Skeletal muscle satellite cell (primary cell): ENCODE data around the gene UBXN10. TPM values are rescaled to one million over a fixed set of nuclear protein-coding genes. Genes with fewer than 3 reads are reported as not detected.

Experiments used
- H3K27me3 ChIP-seq: 2 replicates; pipeline ENCODE4 v1.7.0; 2013; ENCODE audit warnings: low read length; ENCODE audit not compliant: control insufficient read depth, insufficient read depth
- H3K36me3 ChIP-seq: 2 replicates; pipeline ENCODE4 v1.7.0; 2013; ENCODE audit warnings: mild to moderate bottlenecking, control low read depth, low read length; ENCODE audit not compliant: insufficient read depth
- H3K4me1 ChIP-seq: 2 replicates; pipeline ENCODE4 v1.7.0; 2013; ENCODE audit warnings: low read length; ENCODE audit not compliant: control insufficient read depth, insufficient read depth
- H3K4me2 ChIP-seq: 2 replicates; pipeline ENCODE4 v1.7.0; 2013; ENCODE audit warnings: mild to moderate bottlenecking, low read length
- H3K4me3 ChIP-seq: 2 replicates; pipeline ENCODE4 v1.7.0; 2013; ENCODE audit warnings: low read length
- H3K9ac ChIP-seq: 2 replicates; pipeline ENCODE4 v1.7.0; 2013; ENCODE audit warnings: mild to moderate bottlenecking, low read depth, low read length, moderate library complexity
- H3K9me3 ChIP-seq: replicated peaks from 2 replicates; pipeline ENCODE4 v1.7.0; 2013; ENCODE audit warnings: mild to moderate bottlenecking, control low read depth, low read length
- total RNA-seq: library from RNA; depleted of rRNA; stranded (reverse); fragments of >200 nt; gene quantifications from 2 replicates; pipeline ENCODE4 v1.2.3, GENCODE V29; 2012; rRNA removed

The UBXN10 gene, protein sequence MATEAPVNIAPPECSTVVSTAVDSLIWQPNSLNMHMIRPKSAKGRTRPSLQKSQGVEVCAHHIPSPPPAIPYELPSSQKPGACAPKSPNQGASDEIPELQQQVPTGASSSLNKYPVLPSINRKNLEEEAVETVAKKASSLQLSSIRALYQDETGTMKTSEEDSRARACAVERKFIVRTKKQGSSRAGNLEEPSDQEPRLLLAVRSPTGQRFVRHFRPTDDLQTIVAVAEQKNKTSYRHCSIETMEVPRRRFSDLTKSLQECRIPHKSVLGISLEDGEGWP
- not detected in 2 replicates for total RNA-seq

DNA sequence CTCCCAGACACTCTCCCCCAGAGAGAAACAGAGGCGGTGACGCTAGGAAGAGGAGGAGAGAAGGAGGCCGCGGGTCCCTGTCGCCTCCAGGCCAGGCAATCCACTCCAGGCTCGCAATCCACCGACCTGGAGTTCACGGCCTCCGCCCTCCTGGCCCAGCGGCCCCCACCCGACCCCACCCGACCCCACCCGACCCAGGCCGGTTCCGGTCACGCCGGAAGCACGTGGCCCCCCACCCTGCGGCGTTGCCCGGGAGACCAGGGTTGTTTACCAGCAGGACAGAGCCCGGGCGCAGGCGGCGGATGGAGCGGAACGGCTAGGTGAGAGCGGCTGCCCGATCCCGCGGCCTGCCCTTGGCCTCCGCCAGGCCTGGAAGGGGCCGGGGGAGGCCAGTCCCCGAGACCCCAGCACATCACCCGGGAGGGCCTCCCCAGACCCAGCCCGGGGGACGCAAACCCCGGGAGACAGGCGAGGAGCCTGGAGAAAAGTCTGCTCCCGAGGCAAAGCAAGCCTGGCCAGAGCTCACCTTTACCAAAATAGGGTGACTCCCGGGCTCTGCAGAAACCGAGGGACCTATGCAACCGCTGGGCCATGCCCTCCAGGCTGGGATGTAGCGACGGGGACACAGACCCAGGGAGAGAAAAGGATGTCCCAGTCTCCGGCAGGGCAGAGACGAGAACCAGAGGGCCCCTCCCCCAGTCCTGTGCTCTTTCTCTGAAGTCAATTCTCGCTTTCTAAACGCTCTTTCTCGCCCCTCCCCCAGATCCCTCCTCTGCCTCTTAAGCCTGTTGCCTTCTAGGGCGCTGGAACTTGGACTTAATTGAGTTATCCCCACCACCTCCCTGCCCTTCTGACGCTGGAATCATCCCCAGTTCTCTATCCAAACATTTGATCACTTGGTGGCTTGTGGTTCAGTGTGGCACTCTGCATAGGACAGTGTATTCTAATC lies at the start of gene UBXN10, which contains the start of gene PLA2G2C:
TSS of gene UBXN10 (plus strand) at position 263 of the 949 bp plus-strand sequence. CDS start 4,466 bp downstream, outside the sequence.
TSS of gene PLA2G2C (minus strand) at position 685 of the 949 bp plus-strand sequence. CDS start 9,155 bp downstream, outside the sequence.
- H3K27me3 ChIP-seq: peaks cover 85% of the 10 kb centered on the region
- no peaks in the 10 kb centered on the region for H3K36me3 ChIP-seq
- no peak within 1 kb of the TSS for H3K4me2 ChIP-seq
- no peaks in the 10 kb centered on the region for H3K4me1 ChIP-seq
- H3K9me3 ChIP-seq: no peaks in the 10 kb centered on the region
- H3K9ac ChIP-seq: no peak within 1 kb of the TSS
- no peak within 1 kb of the TSS for H3K4me3 ChIP-seq

DNA sequence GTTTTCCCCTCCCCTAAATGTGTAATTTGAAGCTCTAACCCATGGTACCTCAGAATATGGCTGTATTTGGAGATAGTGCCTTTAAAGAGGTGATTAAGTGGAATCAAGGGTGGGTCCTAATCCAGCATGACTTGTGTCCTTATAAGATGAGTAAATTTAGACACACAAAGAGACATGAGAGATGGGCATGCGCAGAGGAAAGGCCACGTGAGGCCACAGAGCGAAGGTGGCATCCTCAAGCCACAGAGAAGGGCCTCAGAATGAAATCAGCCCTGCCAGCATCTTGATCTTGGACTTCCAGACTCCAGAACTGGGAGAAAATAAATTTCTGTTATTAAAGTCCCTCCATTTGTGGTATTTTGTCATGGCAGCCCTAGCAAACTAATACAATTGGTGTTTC lies 49.6 kb upstream of the UBXN10 start:
- Histone ChIP-seq H3K9me3 (no peaks in the 10 kb centered on the region), H3K4me2 (no peak overlapping the region), H3K36me3 (no peaks in the 10 kb centered on the region), H3K27me3 (peaks cover 8% of the 10 kb centered on the region), H3K4me1 (no peaks in the 10 kb centered on the region), H3K4me3 (no peak overlapping the region), H3K9ac (no peak overlapping the region)

DNA sequence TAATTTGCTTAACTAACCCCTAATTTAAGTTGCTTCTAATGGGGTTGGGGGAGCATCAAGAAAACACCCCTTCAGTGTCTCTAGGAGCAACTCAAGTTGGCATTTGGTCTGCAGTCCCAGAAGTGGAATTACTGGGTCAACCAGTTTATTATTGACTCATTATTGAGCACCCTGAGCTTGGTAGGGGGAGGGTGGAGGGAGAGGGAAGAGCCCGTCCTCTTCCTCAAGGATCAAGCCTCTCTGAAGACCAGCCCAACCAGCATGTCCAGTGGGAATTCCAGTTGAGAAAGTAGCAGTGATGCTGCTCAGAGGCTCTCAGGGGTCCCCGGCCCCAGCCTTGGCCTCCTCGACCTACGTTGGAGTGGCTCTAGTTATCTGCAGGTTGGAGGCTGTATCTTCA lies 48.8 kb upstream of the UBXN10 start:
- Histone ChIP-seq H3K4me2 (no peak overlapping the region), H3K4me1 (no peaks in the 10 kb centered on the region), H3K9me3 (no peaks in the 10 kb centered on the region), H3K9ac (no peak overlapping the region), H3K36me3 (no peaks in the 10 kb centered on the region), H3K27me3 (peaks cover 8% of the 10 kb centered on the region), H3K4me3 (no peak overlapping the region)

DNA sequence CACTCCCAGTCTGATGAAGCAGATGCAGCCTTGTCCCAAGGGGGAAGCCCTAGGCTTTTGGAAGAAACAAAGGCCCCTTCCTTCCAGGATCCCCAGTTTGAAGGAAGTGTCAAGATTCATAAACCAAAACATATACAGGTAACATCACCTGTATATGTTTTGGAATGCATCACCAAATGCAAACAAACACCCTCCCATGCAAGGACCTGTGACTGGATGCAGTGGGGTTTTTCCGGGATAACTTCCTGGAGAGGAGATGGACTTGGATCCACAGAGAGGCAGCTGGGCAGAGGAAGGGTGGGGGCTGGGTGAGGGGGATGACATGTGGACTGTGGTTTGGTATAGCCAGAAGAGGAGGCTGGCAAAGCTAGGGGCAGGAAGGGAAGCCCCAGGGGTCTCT lies 48.3 kb upstream of the UBXN10 start:
- Histone ChIP-seq H3K4me2 (no peak overlapping the region), H3K9me3 (no peaks in the 10 kb centered on the region), H3K4me1 (no peaks in the 10 kb centered on the region), H3K4me3 (no peak overlapping the region), H3K36me3 (no peaks in the 10 kb centered on the region), H3K27me3 (peaks cover 8% of the 10 kb centered on the region), H3K9ac (no peak overlapping the region)

DNA sequence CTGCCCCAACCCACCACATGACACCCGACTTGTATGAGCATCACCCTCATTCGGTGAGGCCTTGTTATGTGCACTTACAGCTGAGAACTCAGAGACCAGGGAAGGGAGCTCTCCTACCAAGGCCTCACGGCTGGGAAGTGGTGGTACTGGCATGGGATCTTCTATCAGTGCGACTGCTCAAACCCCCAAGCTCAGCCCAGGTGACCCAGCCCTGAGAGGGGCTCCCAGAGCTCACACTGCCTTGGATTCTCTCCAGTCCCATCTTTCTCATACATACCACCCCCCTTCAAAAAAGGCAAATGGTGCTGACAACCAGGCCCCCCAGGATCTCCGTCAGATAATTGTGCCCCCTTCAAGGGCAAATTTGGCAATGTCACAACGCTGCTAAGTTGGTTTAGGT lies 47.5 kb upstream of the UBXN10 start:
- no peak overlapping the region for H3K9ac ChIP-seq

DNA sequence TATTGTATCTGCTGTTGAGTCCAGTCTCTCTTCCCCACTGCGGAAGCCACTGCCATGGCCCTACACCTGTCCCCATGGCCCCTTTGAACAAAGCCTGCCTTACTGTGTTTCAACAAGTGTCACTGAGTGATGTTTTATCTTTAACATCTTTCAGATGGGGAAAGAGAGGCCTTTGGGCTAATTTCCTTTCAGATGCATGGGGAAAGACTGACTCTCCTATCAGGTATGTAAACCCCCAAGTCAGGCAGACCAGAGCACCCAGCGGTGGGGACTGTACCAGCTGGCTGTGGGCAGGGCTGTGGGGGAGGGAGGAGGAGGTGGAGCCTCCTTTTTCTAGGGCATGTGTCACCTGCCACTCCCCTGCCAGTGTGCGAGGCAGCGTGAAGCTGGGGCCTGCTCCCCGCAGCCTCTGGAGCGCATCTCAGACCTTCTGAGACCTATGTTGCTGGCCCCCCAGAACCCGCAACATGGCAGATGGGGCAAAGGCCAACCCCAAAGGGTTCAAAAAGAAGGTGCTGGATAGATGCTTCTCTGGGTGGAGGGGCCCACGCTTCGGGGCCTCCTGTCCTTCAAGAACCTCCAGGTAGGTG lies 46.8 kb upstream of the UBXN10 start, which contains the start of gene PLA2G2F:
TSS of gene PLA2G2F (plus strand) at position 363 of the 590 bp plus-strand sequence. CDS start at position 468, 105 bp downstream.
- no peak within 1 kb of the TSS for H3K9ac ChIP-seq
- peaks cover 17% of the 10 kb centered on the region for H3K27me3 ChIP-seq
- no peak within 1 kb of the TSS for H3K4me2 ChIP-seq
- H3K9me3 ChIP-seq: no peaks in the 10 kb centered on the region
- no peak within 1 kb of the TSS for H3K4me3 ChIP-seq
- no peaks in the 10 kb centered on the region for H3K36me3 ChIP-seq
- no peaks in the 10 kb centered on the region for H3K4me1 ChIP-seq

More for the DNA sequence above, 47.5 kb upstream of the UBXN10 start:
- H3K4me2 ChIP-seq: no peak overlapping the region
- peaks cover 11% of the 10 kb centered on the region for H3K27me3 ChIP-seq
- no peak overlapping the region for H3K4me3 ChIP-seq
- H3K36me3 ChIP-seq: no peaks in the 10 kb centered on the region
- H3K9me3 ChIP-seq: no peaks in the 10 kb centered on the region
- H3K4me1 ChIP-seq: no peaks in the 10 kb centered on the region

DNA sequence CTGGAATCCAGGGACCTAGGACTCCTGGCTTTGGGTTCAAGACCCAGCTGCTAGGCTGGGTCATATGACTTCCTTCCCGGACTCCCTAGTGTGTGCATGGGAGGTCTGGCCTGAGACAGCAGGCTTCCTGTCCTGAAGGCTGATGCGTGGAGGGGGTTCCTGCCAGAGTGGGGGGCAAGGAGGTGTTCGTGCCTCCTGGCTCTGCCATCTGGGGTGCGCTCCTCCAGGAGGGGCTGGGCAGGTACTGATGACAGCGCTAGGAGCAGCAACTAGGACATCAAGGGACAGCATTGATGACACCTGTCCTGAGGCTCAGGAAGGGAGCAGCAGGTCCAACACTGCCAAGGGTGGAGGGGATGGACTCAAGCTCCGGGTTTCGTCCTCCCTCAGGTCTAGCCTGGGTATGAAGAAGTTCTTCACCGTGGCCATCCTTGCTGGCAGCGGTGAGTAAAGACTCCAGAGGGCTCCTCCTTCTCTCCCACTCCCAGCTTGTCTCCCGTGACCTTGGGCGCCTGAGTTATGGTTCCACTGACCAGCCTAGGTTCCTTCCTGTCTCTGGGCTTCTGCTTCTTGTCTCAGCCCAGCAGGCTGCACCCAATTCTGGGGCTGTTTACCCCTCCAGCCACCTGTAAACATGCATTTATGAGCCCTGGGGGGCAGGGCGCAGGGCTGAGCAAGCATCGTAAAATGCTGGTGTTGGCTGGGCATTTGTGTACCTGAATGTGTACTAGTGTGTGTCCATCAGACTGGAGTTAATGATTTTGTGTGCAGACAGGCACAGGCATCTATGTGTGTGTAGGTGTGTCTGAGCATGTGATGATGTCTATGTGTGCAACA lies 45.9 kb upstream of the UBXN10 start:
- no peak overlapping the region for H3K4me3 ChIP-seq
- H3K36me3 ChIP-seq: no peaks in the 10 kb centered on the region
- no peaks in the 10 kb centered on the region for H3K4me1 ChIP-seq
- no peak overlapping the region for H3K9ac ChIP-seq
- H3K27me3 ChIP-seq: peaks cover 23% of the 10 kb centered on the region
- no peaks in the 10 kb centered on the region for H3K9me3 ChIP-seq
- no peak overlapping the region for H3K4me2 ChIP-seq

DNA sequence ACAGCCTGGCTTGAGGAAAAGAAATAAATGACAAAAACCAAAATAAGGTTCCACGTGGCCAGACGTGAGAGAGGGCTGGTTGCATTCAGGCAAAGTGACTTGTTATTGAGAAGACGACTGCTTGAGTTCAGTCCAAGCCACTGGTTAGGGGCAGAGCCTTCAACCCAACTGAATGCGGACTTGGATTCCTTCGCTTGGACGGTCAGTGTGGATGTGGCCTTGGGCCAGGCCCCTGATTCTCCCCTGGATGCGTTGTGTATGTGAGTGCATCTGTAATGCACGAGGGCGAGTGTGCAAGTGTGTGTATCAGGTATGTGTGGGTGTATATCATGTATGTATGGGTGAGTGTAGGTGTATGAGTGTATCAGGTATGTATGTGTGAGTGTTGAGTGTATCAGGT lies 44.9 kb upstream of the UBXN10 start:
- Histone ChIP-seq H3K9ac (no peak overlapping the region), H3K4me2 (no peak overlapping the region), H3K36me3 (no peaks in the 10 kb centered on the region), H3K9me3 (no peaks in the 10 kb centered on the region), H3K27me3 (peaks cover 25% of the 10 kb centered on the region), H3K4me3 (no peak overlapping the region), H3K4me1 (no peaks in the 10 kb centered on the region)

DNA sequence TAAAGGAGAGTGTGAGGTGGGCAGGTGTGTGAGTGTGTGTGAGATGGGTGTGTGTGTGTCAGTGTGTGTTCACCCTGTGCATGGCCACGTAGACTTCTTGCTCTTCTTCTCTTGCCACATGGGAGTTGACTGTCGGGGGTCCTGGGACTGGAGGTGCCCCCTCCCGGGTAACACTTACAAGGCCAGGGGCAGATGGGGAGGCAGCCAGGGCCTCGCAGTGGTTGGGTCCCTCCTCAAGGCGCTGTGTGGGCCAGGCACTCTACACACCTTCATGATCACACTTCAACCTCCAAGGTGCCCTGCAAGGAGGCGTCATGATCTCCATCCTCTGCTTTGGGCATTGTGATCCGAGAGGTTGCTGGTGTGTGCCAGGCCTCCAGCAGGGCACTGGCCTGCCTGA lies 44.4 kb upstream of the UBXN10 start:
- peaks cover 23% of the 10 kb centered on the region for H3K27me3 ChIP-seq

DNA sequence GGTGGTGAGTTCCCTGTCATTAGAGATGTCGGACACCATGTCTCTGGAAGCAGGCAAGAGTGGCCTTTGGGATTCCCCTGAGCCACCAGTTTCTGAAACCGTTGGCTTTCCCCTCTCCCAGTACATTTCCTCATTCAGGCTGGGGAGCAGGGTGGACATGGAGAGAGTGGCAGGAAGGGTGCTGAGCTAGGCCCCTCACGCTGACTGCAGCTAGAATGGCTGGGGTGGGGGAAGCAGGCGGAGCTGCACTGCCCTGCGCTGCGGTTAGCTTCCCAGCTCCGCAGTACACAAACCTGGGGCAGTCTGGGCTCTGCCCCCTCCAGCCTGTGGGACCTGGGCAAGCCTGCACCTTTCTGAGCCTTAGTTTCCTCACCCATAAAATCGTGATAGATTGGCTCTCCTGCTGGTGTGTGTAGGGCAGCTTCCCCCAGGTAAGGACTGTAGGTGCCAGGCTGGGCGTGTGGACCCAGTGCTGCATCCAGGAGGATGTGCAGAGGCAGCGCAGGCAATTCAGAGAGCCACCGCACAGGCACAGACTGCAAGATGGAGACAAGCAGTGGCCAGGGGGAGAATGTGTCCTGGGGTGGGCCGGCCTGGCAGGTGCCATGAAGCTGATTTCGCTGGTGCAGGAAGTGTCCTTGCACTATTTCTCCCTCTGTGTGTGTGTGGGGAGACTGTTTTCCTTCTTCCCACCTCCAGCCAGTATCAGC lies 43.7 kb upstream of the UBXN10 start:
- no peaks in the 10 kb centered on the region for H3K4me1 ChIP-seq
- no peak overlapping the region for H3K9ac ChIP-seq
- no peak overlapping the region for H3K4me2 ChIP-seq
- peaks cover 30% of the 10 kb centered on the region for H3K27me3 ChIP-seq
- no peaks in the 10 kb centered on the region for H3K36me3 ChIP-seq
- H3K4me3 ChIP-seq: no peak overlapping the region
- H3K9me3 ChIP-seq: no peaks in the 10 kb centered on the region

More for the DNA sequence above, 44.4 kb upstream of the UBXN10 start:
- Histone ChIP-seq H3K4me3 (no peak overlapping the region), H3K9me3 (no peaks in the 10 kb centered on the region), H3K9ac (no peak overlapping the region), H3K36me3 (no peaks in the 10 kb centered on the region), H3K4me1 (no peaks in the 10 kb centered on the region), H3K4me2 (no peak overlapping the region)
